Suprapubic skin (tissue), 4 donors: ENCODE data around the gene CA12. TPM values are rescaled to one million over a fixed set of nuclear protein-coding genes. Genes with fewer than 3 reads are reported as not detected.

ENCODE experiments used
- DNase-seq, 2 donors: peaks; one replicate each; pipeline ENCODE4 v3.0.0-alpha.2; 2019; ENCODE audit warnings: low spot score in 2 of 2
- H3K27ac ChIP-seq: fragments of 200-600 bp; sonication (generic); one replicate; pipeline ENCODE4 v1.5.1; 2019
- H3K27me3 ChIP-seq: fragments of 200-600 bp; sonication (generic); one replicate; pipeline ENCODE4 v1.5.1; 2019
- H3K36me3 ChIP-seq: fragments of 200-600 bp; sonication (generic); one replicate; pipeline ENCODE4 v1.5.1; 2019
- H3K4me1 ChIP-seq: fragments of 200-600 bp; sonication (generic); one replicate; pipeline ENCODE4 v1.5.1; 2019
- H3K4me3 ChIP-seq: fragments of 200-600 bp; sonication (generic); one replicate; pipeline ENCODE4 v1.5.1; 2019; ENCODE audit warnings: mild to moderate bottlenecking
- H3K9me3 ChIP-seq: fragments of 200-600 bp; sonication (generic); one replicate; pipeline ENCODE4 v1.5.1; 2019
- CTCF ChIP-seq, 2 donors: fragments of 200-600 bp in 1 of 2; fragments of 450-650 bp in 1 of 2; sonication (generic) in 1 of 2; IDR thresholded peaks; one replicate each; pipeline ENCODE4 v1.5.1; 2016 to 2019; ENCODE audit warnings: antibody characterized with exemption in 2 of 2, mild to moderate bottlenecking in 1 of 2, moderate library complexity in 1 of 2
- EP300 ChIP-seq: sonication (generic); formaldehyde crosslinking; IDR thresholded peaks from one replicate; pipeline ENCODE4 v1.6.1; 2017; ENCODE audit warnings: antibody characterized with exemption
- POLR2A ChIP-seq, 2 donors: fragments of 450-650 bp; IDR thresholded peaks; one replicate each; pipeline ENCODE4 v1.6.1; 2017; ENCODE audit warnings: antibody characterized with exemption in 2 of 2, mild to moderate bottlenecking in 2 of 2, moderate library complexity in 2 of 2
- POLR2AphosphoS5 ChIP-seq, 3 donors: sonication (generic); formaldehyde crosslinking; IDR thresholded peaks; one replicate each; pipeline ENCODE4 v1.6.1; 2017; ENCODE audit warnings: antibody characterized with exemption in 3 of 3
- WGBS: methylation state at CpG from one replicate; pipeline ENCODE4 v1.1.5; 2018; 5-methylcytosine and 5-hydroxymethylcytosine counted together
- total RNA-seq, 4 donors: library from RNA; depleted of rRNA; stranded (reverse); fragments of >200 nt; gene quantifications; one replicate each; pipeline ENCODE4 v1.1.0, GENCODE V29; 2016

Gene CA12
- total RNA-seq, 4 donors from 2014 or later: 292 to 338 (median 317) TPM

- DNase-seq: no peak
- Histone ChIP-seq H3K4me3 (no peak overlapping the region), H3K4me1 (no peaks in the 10 kb centered on the region), H3K36me3 (no peaks in the 10 kb centered on the region), H3K27ac (no peak overlapping the region), H3K9me3 (no peaks in the 10 kb centered on the region), H3K27me3 (no peaks in the 10 kb centered on the region)
- 93% methylated on average over 7 of the region's 7 CpGs for WGBS
- TF ChIP-seq EP300: no peak
- no peak for TF ChIP-seq POLR2AphosphoS5 (IDR thresholded peaks at IDR 0.05)
- no peak for TF ChIP-seq POLR2A (IDR thresholded peaks at IDR 0.05)
- TF ChIP-seq CTCF (IDR thresholded peaks at IDR 0.05): no peak
Measured at GRCh38 chr15:63414474-63415120, 33.0 kb upstream of the CA12 start.

GRCh38 chr15:63412551-63412950 is 30.9 kb upstream of the CA12 start:
- 91% methylated on average over 7 of the region's 7 CpGs for WGBS
- TF ChIP-seq CTCF (IDR thresholded peaks at IDR 0.05) (no peak), EP300 (no peak), POLR2AphosphoS5 (IDR thresholded peaks at IDR 0.05) (no peak), POLR2A (IDR thresholded peaks at IDR 0.05) (no peak)
- H3K9me3 ChIP-seq: no peaks in the 10 kb centered on the region
- no peak overlapping the region for H3K27ac ChIP-seq
- H3K4me1 ChIP-seq: no peaks in the 10 kb centered on the region
- H3K4me3 ChIP-seq: no peak overlapping the region
- H3K27me3 ChIP-seq: no peaks in the 10 kb centered on the region
- no peak for DNase-seq
- H3K36me3 ChIP-seq: no peaks in the 10 kb centered on the region

- Histone ChIP-seq H3K4me3 (no peak overlapping the region), H3K4me1 (no peaks in the 10 kb centered on the region), H3K9me3 (no peaks in the 10 kb centered on the region), H3K27me3 (no peaks in the 10 kb centered on the region), H3K36me3 (no peaks in the 10 kb centered on the region), H3K27ac (no peak overlapping the region)
- TF ChIP-seq POLR2AphosphoS5 (IDR thresholded peaks at IDR 0.05): no peak
- no peak for TF ChIP-seq EP300
- no peak for TF ChIP-seq POLR2A (IDR thresholded peaks at IDR 0.05)
- no peak for TF ChIP-seq CTCF (IDR thresholded peaks at IDR 0.05)
- WGBS: 66% methylated on average over 4 of the region's 4 CpGs
- no peak for DNase-seq
Measured at GRCh38 chr15:63411866-63412265, 30.2 kb upstream of the CA12 start.

GRCh38 chr15:63409179-63409578 is 27.5 kb upstream of the CA12 start:
- H3K27me3 ChIP-seq: no peaks in the 10 kb centered on the region
- no peak overlapping the region for H3K4me3 ChIP-seq
- H3K27ac ChIP-seq: no peak overlapping the region
- 95% methylated on average over 5 of the region's 5 CpGs for WGBS
- H3K4me1 ChIP-seq: no peaks in the 10 kb centered on the region
- TF ChIP-seq POLR2AphosphoS5 (IDR thresholded peaks at IDR 0.05): no peak
- no peak for TF ChIP-seq EP300
- TF ChIP-seq POLR2A (IDR thresholded peaks at IDR 0.05): no peak
- no peak for TF ChIP-seq CTCF (IDR thresholded peaks at IDR 0.05)
- DNase-seq: no peak
- H3K36me3 ChIP-seq: no peaks in the 10 kb centered on the region
- H3K9me3 ChIP-seq: no peaks in the 10 kb centered on the region

- H3K27me3 ChIP-seq: no peaks in the 10 kb centered on the region
- H3K36me3 ChIP-seq: no peaks in the 10 kb centered on the region
- TF ChIP-seq CTCF (IDR thresholded peaks at IDR 0.05) (no peak), POLR2AphosphoS5 (IDR thresholded peaks at IDR 0.05) (no peak), EP300 (no peak)
- no peaks in the 10 kb centered on the region for H3K9me3 ChIP-seq
- no peak overlapping the region for H3K27ac ChIP-seq
- H3K4me3 ChIP-seq: no peak overlapping the region
- 55% methylated on average over 2 of the region's 2 CpGs for WGBS
- DNase-seq: no peak
- H3K4me1 ChIP-seq: no peaks in the 10 kb centered on the region
Measured at GRCh38 chr15:63408524-63408923, 26.9 kb upstream of the CA12 start.
